Endothelial cell (in vitro differentiated cells): ENCODE results near the gene GTF2B. TPM values are rescaled to one million over a fixed set of nuclear protein-coding genes. Genes with fewer than 3 reads are reported as not detected.
"Not testable (repeated sequence)": the region's sequence is repeated elsewhere in the genome, so short reads cannot be mapped to it uniquely, and the experiment has no call there.

Experiments used
- DNase-seq: peaks from one replicate; pipeline ENCODE4 v3.0.0; 2021; ENCODE audit warnings: low spot score
- H3K27ac Mint-ChIP-seq: one replicate; pipeline ENCODE4 v1.8.0; 2021; ENCODE audit warnings: mixed read lengths, inconsistent platforms; ENCODE audit not compliant: unreplicated experiment
- H3K27me3 Mint-ChIP-seq: one replicate; pipeline ENCODE4 v1.8.0; 2021; ENCODE audit warnings: mild to moderate bottlenecking, moderate library complexity, mixed read lengths, inconsistent platforms; ENCODE audit not compliant: unreplicated experiment
- H3K36me3 Mint-ChIP-seq: one replicate; pipeline ENCODE4 v1.8.0; 2021; ENCODE audit warnings: mild to moderate bottlenecking, low read depth, mixed read lengths, inconsistent platforms; ENCODE audit not compliant: unreplicated experiment
- H3K4me1 Mint-ChIP-seq: one replicate; pipeline ENCODE4 v1.8.0; 2021; ENCODE audit warnings: mild to moderate bottlenecking, mixed read lengths, inconsistent platforms; ENCODE audit not compliant: unreplicated experiment
- H3K4me3 Mint-ChIP-seq: one replicate; pipeline ENCODE4 v1.8.0; 2021; ENCODE audit warnings: mild to moderate bottlenecking, mixed read lengths, inconsistent platforms; ENCODE audit not compliant: unreplicated experiment
- H3K9me3 Mint-ChIP-seq: one replicate; pipeline ENCODE4 v1.8.0; 2021; ENCODE audit warnings: mixed read lengths, inconsistent platforms; ENCODE audit not compliant: unreplicated experiment
- total RNA-seq: library from RNA; stranded (reverse); fragmentation: NEBNext Ultra II Directional; extraction: Animal tissue kit (Norgen Biotek cat#: 25700); gene quantifications from one replicate; pipeline ENCODE4 v1.2.1, GENCODE V29; 2021; ENCODE audit not compliant: unreplicated experiment
- TF ChIP-seq, protein P1 (sequence below): fragments of 200-600 bp; sonication (generic); IDR thresholded peaks from one replicate; pipeline ENCODE4 v1.5.0; 2021; ENCODE audit warnings: antibody characterized with exemption; ENCODE audit not compliant: unreplicated experiment

GTF2B gene
- total RNA-seq, 1 donor from 2014 or later, result 25.6 TPM

DNA sequence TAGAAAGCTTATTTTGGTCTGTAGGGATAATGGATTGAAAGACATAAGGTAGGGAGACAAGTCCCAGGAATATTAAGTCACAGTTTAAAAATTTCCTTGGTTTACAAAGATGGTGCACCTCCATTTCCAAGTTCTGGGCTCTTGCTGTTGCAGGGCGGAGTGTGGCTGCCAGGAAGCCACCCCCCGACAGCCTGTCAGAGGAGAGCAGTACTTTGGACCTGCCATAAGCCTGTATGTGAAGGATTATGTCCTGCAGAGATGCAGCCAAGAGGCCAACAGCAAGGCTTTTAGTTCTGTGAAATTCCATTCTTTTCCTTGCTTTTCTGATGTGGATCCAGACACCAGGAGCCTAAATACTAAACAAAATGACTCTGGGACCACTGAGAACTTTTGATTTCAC is 31.9 kb upstream of the GTF2B start:
- no peaks in the 10 kb centered on the region for H3K4me1 Mint-ChIP-seq
- H3K9me3 Mint-ChIP-seq, result no peaks in the 10 kb centered on the region
- peaks cover 48% of the 10 kb centered on the region for H3K36me3 Mint-ChIP-seq
- no peak for DNase-seq
- peaks cover 2% of the 10 kb centered on the region for H3K27me3 Mint-ChIP-seq
- H3K4me3 Mint-ChIP-seq, result no peak overlapping the region
- no peak overlapping the region for H3K27ac Mint-ChIP-seq
- TF ChIP-seq, protein P1, sequence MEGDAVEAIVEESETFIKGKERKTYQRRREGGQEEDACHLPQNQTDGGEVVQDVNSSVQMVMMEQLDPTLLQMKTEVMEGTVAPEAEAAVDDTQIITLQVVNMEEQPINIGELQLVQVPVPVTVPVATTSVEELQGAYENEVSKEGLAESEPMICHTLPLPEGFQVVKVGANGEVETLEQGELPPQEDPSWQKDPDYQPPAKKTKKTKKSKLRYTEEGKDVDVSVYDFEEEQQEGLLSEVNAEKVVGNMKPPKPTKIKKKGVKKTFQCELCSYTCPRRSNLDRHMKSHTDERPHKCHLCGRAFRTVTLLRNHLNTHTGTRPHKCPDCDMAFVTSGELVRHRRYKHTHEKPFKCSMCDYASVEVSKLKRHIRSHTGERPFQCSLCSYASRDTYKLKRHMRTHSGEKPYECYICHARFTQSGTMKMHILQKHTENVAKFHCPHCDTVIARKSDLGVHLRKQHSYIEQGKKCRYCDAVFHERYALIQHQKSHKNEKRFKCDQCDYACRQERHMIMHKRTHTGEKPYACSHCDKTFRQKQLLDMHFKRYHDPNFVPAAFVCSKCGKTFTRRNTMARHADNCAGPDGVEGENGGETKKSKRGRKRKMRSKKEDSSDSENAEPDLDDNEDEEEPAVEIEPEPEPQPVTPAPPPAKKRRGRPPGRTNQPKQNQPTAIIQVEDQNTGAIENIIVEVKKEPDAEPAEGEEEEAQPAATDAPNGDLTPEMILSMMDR, result no peak

DNA sequence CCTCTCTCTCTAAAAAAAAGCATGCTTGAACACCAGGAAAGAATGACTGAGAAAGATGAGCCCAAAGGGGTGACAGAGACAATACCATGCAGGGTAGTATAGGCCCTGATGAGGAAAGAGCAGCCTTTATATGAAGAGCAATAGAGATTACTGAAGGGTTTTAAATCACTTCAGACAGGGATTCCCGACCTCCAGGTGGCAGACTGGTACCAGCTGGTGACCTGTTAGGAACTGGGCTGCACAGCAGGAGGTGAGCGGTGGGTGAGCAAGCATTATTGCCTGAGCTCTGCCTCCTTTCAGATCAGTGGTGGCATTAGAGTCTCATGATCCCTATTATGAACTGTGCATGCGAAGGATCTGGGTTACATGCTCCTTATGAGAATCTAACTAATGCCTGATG is 30.8 kb upstream of the GTF2B start:
- TF ChIP-seq, protein P1, result no peak
- H3K27ac Mint-ChIP-seq, result no peak overlapping the region
- H3K4me1 Mint-ChIP-seq, result no peaks in the 10 kb centered on the region
- DNase-seq, result no peak
- H3K4me3 Mint-ChIP-seq, result no peak overlapping the region
- H3K9me3 Mint-ChIP-seq, result no peaks in the 10 kb centered on the region
- H3K27me3 Mint-ChIP-seq, result peaks cover 2% of the 10 kb centered on the region
- H3K36me3 Mint-ChIP-seq, result peaks cover 46% of the 10 kb centered on the region

DNA sequence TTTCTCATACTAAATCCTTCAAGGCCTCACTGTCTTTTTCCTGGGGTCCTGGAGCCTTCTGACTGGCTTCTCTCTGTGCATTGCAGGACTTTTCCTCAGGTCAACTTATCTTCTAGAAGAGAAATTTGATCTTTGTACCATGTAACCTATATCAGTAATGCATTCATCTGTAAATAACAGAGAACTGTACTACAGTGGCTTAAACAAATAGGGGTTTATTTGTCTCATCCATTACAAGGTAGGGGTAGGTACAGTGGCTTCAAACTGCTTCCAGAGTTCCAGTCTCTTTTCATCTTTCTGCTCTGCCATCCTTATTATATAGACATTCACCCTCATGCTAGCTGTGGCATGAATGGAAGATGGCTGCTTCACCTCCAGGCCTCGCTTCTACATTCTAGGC is 29.5 kb upstream of the GTF2B start:
- no peak overlapping the region for H3K4me3 Mint-ChIP-seq
- no peak for DNase-seq
- H3K27me3 Mint-ChIP-seq, result peaks cover 2% of the 10 kb centered on the region
- no peak overlapping the region for H3K27ac Mint-ChIP-seq
- no peaks in the 10 kb centered on the region for H3K4me1 Mint-ChIP-seq
- no peaks in the 10 kb centered on the region for H3K9me3 Mint-ChIP-seq
- peaks cover 49% of the 10 kb centered on the region for H3K36me3 Mint-ChIP-seq
- TF ChIP-seq, protein P1, result no peak

DNA sequence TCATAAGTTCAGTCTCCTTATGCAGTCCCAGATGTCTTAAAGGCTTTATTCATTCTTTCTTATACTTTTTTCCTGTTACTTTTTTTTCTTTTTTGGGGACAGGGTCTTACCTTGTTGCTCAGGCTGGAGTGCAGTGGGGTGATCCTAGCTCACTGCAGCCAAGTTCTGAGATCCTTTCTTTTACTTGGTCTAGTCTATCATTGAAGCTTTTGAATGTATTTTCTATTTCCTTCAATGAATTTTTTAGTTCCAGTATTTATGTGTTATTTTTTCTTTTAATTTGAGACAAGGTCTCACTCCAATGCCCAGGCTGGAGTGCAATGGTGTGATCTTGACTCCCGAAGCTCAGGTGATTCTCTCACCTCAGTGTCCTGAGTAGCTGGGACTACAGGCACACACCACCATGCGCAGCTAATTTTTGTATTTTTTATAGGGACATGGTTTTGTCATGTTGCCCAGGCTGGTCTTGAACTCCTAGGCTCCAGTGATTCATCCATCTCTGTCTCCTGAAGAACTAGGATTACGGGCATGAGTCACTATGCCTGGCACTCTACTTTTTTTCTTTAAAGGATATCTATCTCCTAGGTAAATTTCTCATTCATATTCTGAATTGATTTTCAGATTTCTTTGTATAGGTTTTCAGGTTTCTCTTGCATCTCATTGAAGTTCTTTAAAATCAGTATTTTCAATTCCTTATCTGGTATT is 26.1 kb upstream of the GTF2B start:
- TF ChIP-seq, protein P1, result no peak
- no peaks in the 10 kb centered on the region for H3K9me3 Mint-ChIP-seq
- H3K4me3 Mint-ChIP-seq, result no peak overlapping the region
- no peak overlapping the region for H3K27ac Mint-ChIP-seq
- H3K27me3 Mint-ChIP-seq, result no peaks in the 10 kb centered on the region
- H3K4me1 Mint-ChIP-seq, result no peaks in the 10 kb centered on the region
- H3K36me3 Mint-ChIP-seq, result peaks cover 29% of the 10 kb centered on the region
- DNase-seq, result no peak

DNA sequence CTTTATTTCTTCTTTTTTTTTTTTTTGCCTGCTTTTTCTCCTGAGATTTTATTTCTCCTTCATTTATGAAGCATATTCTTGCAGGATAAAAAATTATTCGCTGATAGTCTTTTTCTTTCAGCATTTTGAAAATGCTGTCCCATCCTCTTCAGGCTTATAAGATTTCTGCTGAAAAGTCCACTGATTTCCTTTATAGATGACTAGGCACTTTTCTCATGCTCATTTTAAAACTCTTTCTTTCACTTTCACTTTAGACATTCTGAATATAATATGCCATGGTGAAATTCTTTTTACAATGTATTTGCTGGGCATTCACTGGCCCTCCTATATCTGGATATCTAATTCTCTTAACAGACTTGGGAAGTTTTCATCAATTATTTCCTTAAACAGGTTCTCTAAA is 25.5 kb upstream of the GTF2B start:
- Mint-ChIP-seq H3K36me3 (peaks cover 27% of the 10 kb centered on the region), H3K4me3 (no peak overlapping the region), H3K9me3 (no peaks in the 10 kb centered on the region), H3K27me3 (no peaks in the 10 kb centered on the region), H3K27ac (no peak overlapping the region), H3K4me1 (no peaks in the 10 kb centered on the region)
- TF ChIP-seq, protein P1, result no peak
- DNase-seq, result no peak

DNA sequence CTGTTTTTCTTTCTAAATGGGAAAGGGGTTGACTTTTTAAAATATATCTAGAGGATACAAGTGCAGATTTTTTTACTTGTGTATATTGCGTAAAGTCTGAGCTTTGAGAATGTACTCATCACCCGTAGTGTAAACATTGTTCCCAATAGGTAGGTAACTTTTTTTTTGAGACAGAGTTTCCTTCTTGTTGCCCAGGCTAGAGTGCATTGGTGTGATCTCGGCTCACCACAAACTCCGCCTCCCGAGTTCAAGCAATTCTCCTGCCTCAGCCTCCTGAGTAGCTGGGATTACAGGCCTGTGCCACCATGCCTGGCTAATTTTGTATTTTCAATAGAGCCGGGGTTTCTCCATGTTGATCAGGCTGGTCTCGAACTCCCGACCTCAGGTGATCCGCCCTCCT is 20.4 kb upstream of the GTF2B start:
- not testable (repeated sequence) for H3K27ac Mint-ChIP-seq, DNase-seq, H3K27me3 Mint-ChIP-seq, H3K36me3 Mint-ChIP-seq, H3K4me1 Mint-ChIP-seq, H3K9me3 Mint-ChIP-seq, H3K4me3 Mint-ChIP-seq
